ENCODE measurements around the gene CDC16. TPM values are rescaled to one million over a fixed set of nuclear protein-coding genes. Genes with fewer than 3 reads are reported as not detected.

CDC16 gene
- total and polyA plus RNA-seq, 9 of the 15 experiments (the other 6 are each of a cell fraction or from before 2014, with no cell fraction given): 23.2 to 102 (median 51.6) TPM

GRCh38 chr13:114314074-114314912, 79.6 kb downstream of the CDC16 start, which contains the start of gene CHAMP1 (continued):
- TF ChIP-seq, protein P1, sequence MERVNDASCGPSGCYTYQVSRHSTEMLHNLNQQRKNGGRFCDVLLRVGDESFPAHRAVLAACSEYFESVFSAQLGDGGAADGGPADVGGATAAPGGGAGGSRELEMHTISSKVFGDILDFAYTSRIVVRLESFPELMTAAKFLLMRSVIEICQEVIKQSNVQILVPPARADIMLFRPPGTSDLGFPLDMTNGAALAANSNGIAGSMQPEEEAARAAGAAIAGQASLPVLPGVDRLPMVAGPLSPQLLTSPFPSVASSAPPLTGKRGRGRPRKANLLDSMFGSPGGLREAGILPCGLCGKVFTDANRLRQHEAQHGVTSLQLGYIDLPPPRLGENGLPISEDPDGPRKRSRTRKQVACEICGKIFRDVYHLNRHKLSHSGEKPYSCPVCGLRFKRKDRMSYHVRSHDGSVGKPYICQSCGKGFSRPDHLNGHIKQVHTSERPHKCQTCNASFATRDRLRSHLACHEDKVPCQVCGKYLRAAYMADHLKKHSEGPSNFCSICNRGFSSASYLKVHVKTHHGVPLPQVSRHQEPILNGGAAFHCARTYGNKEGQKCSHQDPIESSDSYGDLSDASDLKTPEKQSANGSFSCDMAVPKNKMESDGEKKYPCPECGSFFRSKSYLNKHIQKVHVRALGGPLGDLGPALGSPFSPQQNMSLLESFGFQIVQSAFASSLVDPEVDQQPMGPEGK (CRISPR knock-in tag; IDR thresholded peaks at IDR 0.05; ENCODE audit: borderline replicate concordance): no peak
- peak; percentile 96 for TF ChIP-seq HNRNPL (IDR thresholded peaks at IDR 0.05; ENCODE audit: low read depth, low read length)
- TF ChIP-seq NRF1 (conservative IDR thresholded peaks at IDR 0.05 in 1 of 2, IDR thresholded peaks at IDR 0.05 in 1 of 2): peak; percentile 83 to 85
- TF ChIP-seq BRD9 (IDR thresholded peaks at IDR 0.05; ENCODE audit: low read depth, partially characterized antibody): no peak
- TF ChIP-seq GATAD2B (IDR thresholded peaks at IDR 0.05; ENCODE audit: borderline replicate concordance): peak; percentile 82; the same call in 1 of the 2 replicates
- TF ChIP-seq TEAD1 (CRISPR knock-in tag; IDR thresholded peaks at IDR 0.05): 0 out of 4 replicates have a peak, but pooled peaks of 1 of the 2 experiments have one; percentile 33
- TF ChIP-seq, protein P2, sequence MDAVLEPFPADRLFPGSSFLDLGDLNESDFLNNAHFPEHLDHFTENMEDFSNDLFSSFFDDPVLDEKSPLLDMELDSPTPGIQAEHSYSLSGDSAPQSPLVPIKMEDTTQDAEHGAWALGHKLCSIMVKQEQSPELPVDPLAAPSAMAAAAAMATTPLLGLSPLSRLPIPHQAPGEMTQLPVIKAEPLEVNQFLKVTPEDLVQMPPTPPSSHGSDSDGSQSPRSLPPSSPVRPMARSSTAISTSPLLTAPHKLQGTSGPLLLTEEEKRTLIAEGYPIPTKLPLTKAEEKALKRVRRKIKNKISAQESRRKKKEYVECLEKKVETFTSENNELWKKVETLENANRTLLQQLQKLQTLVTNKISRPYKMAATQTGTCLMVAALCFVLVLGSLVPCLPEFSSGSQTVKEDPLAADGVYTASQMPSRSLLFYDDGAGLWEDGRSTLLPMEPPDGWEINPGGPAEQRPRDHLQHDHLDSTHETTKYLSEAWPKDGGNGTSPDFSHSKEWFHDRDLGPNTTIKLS (IDR thresholded peaks at IDR 0.05; ENCODE audit: borderline replicate concordance, low read depth): peak; percentile 55; the same call in 1 of the 2 replicates
- TF ChIP-seq, protein P3, sequence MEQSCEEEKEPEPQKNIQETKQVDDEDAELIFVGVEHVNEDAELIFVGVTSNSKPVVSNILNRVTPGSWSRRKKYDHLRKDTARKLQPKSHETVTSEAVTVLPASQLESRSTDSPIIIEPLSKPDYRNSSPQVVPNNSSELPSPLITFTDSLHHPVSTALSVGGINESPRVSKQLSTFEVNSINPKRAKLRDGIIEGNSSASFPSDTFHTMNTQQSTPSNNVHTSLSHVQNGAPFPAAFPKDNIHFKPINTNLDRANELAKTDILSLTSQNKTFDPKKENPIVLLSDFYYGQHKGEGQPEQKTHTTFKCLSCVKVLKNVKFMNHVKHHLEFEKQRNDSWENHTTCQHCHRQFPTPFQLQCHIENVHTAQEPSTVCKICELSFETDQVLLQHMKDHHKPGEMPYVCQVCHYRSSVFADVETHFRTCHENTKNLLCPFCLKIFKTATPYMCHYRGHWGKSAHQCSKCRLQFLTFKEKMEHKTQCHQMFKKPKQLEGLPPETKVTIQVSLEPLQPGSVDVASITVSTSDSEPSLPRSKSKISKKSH (CRISPR knock-in tag; IDR thresholded peaks at IDR 0.05): no peak
- TF ChIP-seq USF2 (CRISPR knock-in tag; IDR thresholded peaks at IDR 0.05): peak; percentile 51
- TF ChIP-seq PHF8 (IDR thresholded peaks at IDR 0.05; ENCODE audit: borderline replicate concordance, low read length): peak; percentile 93
- TF ChIP-seq NR2C2 (CRISPR knock-in tag; IDR thresholded peaks at IDR 0.05): no peak
- peak; percentile 48; the same call in 1 of the 2 replicates for TF ChIP-seq NR2C2 (tag; IDR thresholded peaks at IDR 0.05)
- TF ChIP-seq RBM25 (IDR thresholded peaks at IDR 0.05; ENCODE audit: low read depth, low read length, severe bottlenecking): peak; percentile 76
- peak; percentile 92 for TF ChIP-seq CCNT2 (IDR thresholded peaks at IDR 0.05; ENCODE audit: borderline replicate concordance, extremely low read depth, insufficient read length, low read depth, low read length)
- TF ChIP-seq ZNF668 (CRISPR knock-in tag; IDR thresholded peaks at IDR 0.05): no peak
- TF ChIP-seq ZNF408 (CRISPR knock-in tag; IDR thresholded peaks at IDR 0.05; ENCODE audit: low read depth): no peak
- peak in 1 of 2 experiments; percentile 31; a peak in 3 of 4 replicates for TF ChIP-seq MNT (conservative IDR thresholded peaks at IDR 0.05)
- peak; percentile 99 for TF ChIP-seq BHLHE40 (IDR thresholded peaks at IDR 0.05; ENCODE audit: low read length)
